Lower leg skin (tissue), 4 donors: ENCODE measurements around the gene LRP1B. TPM values are rescaled to one million over a fixed set of nuclear protein-coding genes. Genes with fewer than 3 reads are reported as not detected.

Experiments used
- DNase-seq, 2 donors: peaks; one replicate each; pipeline ENCODE4 v3.0.0-alpha.2; 2019; ENCODE audit warnings: low spot score in 2 of 2
- H3K4me3 ChIP-seq: fragments of 200-600 bp; sonication (generic); 2 replicates; pipeline ENCODE4 v1.5.1; 2017; ENCODE audit warnings: mild to moderate bottlenecking, low read depth; ENCODE audit not compliant: poor library complexity, severe bottlenecking
- CTCF ChIP-seq, 3 donors: fragments of 450-650 bp; IDR thresholded peaks; one replicate each; pipeline ENCODE4 v1.5.1; 2016; ENCODE audit warnings: antibody characterized with exemption in 3 of 3, mild to moderate bottlenecking in 3 of 3, moderate library complexity in 2 of 3
- POLR2A ChIP-seq, 2 donors: fragments of 450-650 bp; IDR thresholded peaks; one replicate each; pipeline ENCODE4 v1.6.1; 2016 to 2017; ENCODE audit warnings: antibody characterized with exemption in 2 of 2, mild to moderate bottlenecking in 1 of 2, moderate library complexity in 1 of 2
- WGBS, 2 donors: methylation state at CpG; one replicate each; pipeline ENCODE4 v1.1.5; 2018; 5-methylcytosine and 5-hydroxymethylcytosine counted together
- intact Hi-C: fragments of 100-400 bp; cut with DNase I; formaldehyde crosslinking; loops from one replicate; pipeline ENCODE4 v1.15.0; 2023; ENCODE audit warnings: low total_unique reads
- total RNA-seq, 4 donors: library from RNA; depleted of rRNA; stranded (reverse); fragments of >200 nt; gene quantifications; one replicate each; pipeline ENCODE4 v1.1.0, GENCODE V29; 2016

LRP1B gene
- total RNA-seq, 4 donors from 2014 or later, result 0.80 to 1.6 (median 1.0) TPM

- no peak for DNase-seq
- 57 to 59% methylated on average over 4 of the region's 4 CpGs for WGBS, 2 donors
- TF ChIP-seq POLR2A (IDR thresholded peaks at IDR 0.05) (no peak), CTCF (IDR thresholded peaks at IDR 0.05) (no peak)
- intact Hi-C loops, result no loop called here
- H3K4me3 ChIP-seq, result no peak overlapping the region
These were observed 1667.8 kb downstream of the LRP1B start for GRCh38 chr2:140462990-140463389.

GRCh38 chr2:140457483-140457882 is 1673.3 kb downstream of the LRP1B start:
- H3K4me3 ChIP-seq, result no peak overlapping the region
- WGBS, 2 donors, result 47 to 51% methylated on average over 3 of the region's 3 CpGs
- no peak for DNase-seq
- TF ChIP-seq CTCF (IDR thresholded peaks at IDR 0.05) (no peak), POLR2A (IDR thresholded peaks at IDR 0.05) (no peak)
- intact Hi-C loops, result no loop called here

- WGBS, 2 donors, result 79 to 95% methylated on average over 1 of the region's 1 CpG
- no peak for TF ChIP-seq CTCF (IDR thresholded peaks at IDR 0.05)
- no peak for TF ChIP-seq POLR2A (IDR thresholded peaks at IDR 0.05)
- H3K4me3 ChIP-seq, result no peak overlapping the region
- no peak for DNase-seq
- intact Hi-C loops, result no loop called here
These were observed 1675.5 kb downstream of the LRP1B start for GRCh38 chr2:140455315-140455714.

GRCh38 chr2:140454717-140455116 is 1676.1 kb downstream of the LRP1B start:
- 65 to 75% methylated on average over 3 of the region's 3 CpGs for WGBS, 2 donors
- intact Hi-C loops, result no loop called here
- no peak for TF ChIP-seq CTCF (IDR thresholded peaks at IDR 0.05)
- no peak for TF ChIP-seq POLR2A (IDR thresholded peaks at IDR 0.05)
- no peak overlapping the region for H3K4me3 ChIP-seq
- DNase-seq, result no peak

- DNase-seq, result no peak
- H3K4me3 ChIP-seq, result no peak overlapping the region
- intact Hi-C loops, result no loop called here
- no peak for TF ChIP-seq CTCF (IDR thresholded peaks at IDR 0.05)
- no peak for TF ChIP-seq POLR2A (IDR thresholded peaks at IDR 0.05)
These were observed 1679.5 kb downstream of the LRP1B start for GRCh38 chr2:140451324-140451723.

- 71 to 84% methylated on average over 7 of the region's 7 CpGs for WGBS, 2 donors
- no peak overlapping the region for H3K4me3 ChIP-seq
- DNase-seq, result no peak
- TF ChIP-seq CTCF (IDR thresholded peaks at IDR 0.05), result no peak
- TF ChIP-seq POLR2A (IDR thresholded peaks at IDR 0.05), result no peak
- intact Hi-C loops, result no loop called here
These were observed 1688.5 kb downstream of the LRP1B start for GRCh38 chr2:140442319-140442718.
